T-helper 1 cell (primary cell): ENCODE measurements around the gene C19orf47.
"Not testable (repeated sequence)": the region's sequence is repeated elsewhere in the genome, so short reads cannot be mapped to it uniquely, and the experiment has no call there.

Source experiments
- DNase-seq, 5 donors: peaks; one replicate each; pipeline ENCODE4 v3.0.0-alpha.2; 2012 to 2020

C19orf47 gene

GRCh38 chr19:40344422-40344821 is 3.8 kb downstream of the C19orf47 start:
- DNase-seq = no peak

DNA sequence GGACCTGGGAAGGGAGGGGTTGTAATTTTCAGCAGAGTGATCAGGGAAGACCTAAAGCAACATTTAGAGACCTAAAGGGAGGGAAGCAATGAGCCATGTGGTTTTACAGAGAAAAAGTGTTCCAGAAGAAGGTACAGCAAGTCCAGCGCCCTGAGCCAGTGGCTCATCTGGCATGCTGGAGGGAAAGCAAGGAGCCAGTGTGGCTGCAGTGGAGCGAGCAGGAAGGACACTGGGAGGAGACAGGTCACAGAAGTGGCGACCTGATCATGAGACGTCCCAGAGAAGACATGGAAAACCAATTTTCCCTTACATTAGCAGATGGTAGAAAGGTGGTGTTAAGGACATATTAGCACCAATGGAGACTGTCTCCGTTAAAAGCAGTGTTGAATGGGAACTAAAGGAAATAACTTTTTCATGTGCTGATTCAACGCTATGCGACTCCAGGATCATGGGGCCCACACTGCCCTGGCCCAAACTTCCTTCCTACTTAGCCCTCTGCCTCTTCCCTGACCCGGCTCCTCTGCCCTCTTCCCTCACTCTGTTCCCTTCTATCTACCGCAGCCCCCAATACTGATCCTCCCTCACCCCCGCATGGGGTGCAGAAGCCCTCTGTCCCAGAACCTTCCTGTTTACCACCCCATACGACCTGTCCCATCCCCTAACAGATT is 5.4 kb downstream of the C19orf47 start:
- no peak for DNase-seq

GRCh38 chr19:40341601-40342482 is 6.4 kb downstream of the C19orf47 start:
- no peak for DNase-seq

GRCh38 chr19:40339018-40339728 is 9.0 kb downstream of the C19orf47 start:
- no peak for DNase-seq

GRCh38 chr19:40337594-40337993 is 10.6 kb downstream of the C19orf47 start:
- DNase-seq = no peak

DNA sequence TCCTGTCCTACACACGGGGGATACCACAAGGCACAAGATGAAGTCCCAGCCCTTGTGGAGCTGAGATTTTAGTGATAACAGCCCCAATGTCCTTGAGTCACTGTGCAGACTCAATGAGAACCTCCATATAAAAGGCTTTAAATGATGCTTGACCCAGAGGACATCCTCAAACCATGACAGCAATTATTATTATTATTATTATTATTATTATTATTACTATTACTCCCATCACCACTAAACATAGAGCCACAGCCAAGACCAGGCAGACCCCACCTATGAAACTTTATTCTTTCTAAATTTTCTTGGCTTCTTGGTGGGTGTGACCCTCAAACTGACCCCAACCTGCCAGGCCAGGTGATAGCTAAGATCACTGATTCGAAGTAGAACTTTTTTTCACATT is 11.1 kb downstream of the C19orf47 start:
- no peak for DNase-seq

DNA sequence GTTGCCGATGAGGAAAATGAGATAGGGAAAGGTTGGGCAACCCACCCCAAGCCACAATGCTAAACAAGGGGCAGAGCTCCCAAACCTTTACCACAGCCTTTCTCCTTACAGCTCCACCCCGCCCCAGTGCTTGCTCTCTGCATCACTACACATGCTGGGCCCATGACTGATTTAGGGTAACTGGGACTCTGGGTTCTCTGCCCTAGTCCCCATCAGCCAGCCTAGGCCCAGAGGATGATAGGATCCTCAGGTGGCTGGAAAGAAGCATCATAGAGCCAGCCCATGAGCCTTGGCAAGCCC is 11.6 kb downstream of the C19orf47 start:
- no peak for DNase-seq

- no peak for DNase-seq
Observed at GRCh38 chr19:40335855-40336600, 12.2 kb downstream of the C19orf47 start.

GRCh38 chr19:40335101-40335500 is 13.1 kb downstream of the C19orf47 start:
- DNase-seq = no peak

- DNase-seq = not testable (repeated sequence)
Observed at GRCh38 chr19:40333083-40333482, 15.1 kb downstream of the C19orf47 start.

GRCh38 chr19:40332669-40333068 is 15.5 kb downstream of the C19orf47 start:
- DNase-seq = no peak

DNA sequence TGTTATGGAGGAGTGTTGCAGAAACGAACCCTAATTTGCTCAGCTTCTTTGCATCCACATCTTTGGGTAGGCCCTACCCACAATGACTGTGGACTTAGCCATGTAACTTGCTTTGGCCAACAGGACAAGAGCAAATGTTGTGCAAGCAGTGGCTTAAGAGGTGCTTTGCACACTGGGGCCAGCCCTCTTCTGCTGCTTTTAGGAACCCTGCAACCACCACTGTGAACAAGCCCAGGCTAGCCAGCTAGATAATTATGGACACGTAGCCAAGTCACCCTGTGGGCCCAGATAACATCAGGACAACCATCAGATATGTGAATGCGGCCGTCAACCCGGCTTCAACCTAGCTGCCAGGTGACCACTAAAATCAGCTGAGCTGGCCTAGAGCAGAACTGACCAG is 17.1 kb downstream of the C19orf47 start:
- no peak for DNase-seq

GRCh38 chr19:40326201-40326600 is 22.0 kb downstream of the C19orf47 start:
- DNase-seq = no peak

DNA sequence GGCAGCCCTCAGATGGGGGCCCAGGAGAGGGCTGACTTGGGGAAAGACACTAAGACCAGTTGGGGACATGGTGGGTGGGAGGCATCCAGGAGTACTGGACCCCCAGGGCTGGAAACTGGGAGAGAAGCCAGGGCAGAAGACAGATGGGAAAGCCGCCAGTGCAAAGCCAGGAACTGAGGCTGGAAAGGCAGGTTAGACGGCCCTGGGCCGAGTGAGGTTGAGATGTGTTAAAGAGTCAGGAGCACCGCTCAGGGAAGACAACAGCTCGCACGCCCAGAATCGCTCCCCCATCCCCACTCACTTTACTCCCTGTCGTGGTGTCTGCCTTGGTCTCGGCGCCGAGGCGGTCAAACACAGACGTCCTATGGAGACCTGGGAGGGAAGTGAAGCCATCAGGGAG is 24.5 kb downstream of the C19orf47 start:
- DNase-seq = no peak

DNA sequence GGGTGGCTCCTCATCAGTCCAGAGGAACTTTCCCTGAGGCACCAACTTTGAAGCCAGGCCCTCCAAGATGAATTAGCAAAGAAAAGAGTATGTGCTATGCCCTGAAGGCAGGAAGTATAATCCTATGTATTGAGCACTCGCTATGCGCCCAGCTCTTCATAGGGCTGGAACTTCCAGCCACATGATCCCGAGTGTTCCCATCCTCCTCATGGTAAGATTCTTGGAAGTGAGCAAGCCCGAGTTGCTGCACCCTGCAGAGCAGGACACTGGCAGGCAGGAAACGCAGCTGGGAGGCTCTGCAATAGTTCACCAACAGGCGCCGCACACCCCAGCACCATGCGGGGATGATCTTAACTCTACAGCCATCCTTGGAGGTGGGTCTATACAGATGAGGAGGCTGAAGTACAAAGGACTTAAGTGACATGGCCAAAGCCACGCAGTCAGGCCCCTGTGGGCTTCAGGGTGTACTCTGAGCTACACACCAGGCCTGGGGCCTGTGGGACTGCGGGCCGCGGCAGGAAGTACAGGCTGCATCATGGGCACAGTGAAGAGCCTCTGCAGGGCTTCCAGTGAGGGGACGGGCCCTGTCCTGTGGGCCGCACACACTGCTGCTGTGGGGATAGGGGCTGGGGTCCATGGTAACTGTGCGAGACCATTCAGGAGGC is 25.1 kb downstream of the C19orf47 start:
- DNase-seq = no peak

- no peak for DNase-seq
Observed at GRCh38 chr19:40322271-40322610, 26.0 kb downstream of the C19orf47 start.

DNA sequence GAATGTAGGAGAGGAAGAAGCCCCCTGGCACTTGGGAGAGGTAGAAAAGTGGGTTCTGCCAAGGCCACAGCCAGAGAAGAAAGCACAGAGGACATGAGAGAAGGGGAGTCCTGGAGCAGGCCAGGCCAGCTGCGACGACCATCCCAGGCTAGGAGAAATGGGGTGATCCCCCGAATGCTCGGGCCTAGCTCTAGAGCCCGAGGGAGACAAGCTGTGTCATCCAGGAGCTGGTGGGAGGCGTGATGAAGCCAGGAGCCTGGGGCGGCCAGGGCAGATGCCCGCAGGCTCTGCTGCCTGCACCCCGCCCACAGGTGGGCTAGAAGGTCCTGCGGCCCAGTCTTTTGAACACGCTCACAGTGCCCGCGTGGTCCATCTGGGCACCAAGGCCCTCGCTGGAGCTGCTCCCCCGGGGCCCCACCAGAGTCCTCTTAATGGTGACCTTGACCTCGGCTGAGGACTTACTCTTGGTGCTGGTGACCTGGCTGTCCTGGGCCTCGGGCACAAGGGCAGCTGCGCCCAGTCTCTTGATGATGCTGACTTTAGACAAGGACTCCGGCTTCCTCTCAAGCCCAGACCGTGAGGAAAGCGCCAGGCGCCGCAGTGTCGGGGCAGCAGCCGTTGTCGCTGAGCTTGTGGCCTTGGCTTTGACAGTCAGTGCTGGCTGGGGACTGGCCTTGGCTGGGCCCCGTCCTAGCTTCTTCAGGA is 26.5 kb downstream of the C19orf47 start:
- no peak for DNase-seq

GRCh38 chr19:40321076-40321475 is 27.1 kb downstream of the C19orf47 start:
- DNase-seq = no peak

DNA sequence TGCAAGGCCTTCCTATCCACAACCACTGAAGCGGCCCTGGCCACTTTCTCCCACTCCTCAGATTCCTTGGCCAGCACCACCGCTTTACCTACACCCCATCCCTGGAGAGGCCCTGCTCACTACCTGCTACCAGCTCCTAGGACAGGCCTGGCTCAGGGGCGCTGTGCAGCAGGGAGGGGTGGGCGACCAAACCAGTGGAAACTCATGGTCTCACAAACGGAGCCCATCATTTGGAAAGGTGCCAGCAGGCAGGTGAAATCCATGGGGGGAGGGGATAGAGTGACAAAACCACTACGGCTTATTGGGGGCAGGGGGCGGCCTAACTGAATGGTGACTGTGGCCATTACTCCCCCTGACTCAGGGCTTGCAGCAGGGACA is 27.6 kb downstream of the C19orf47 start:
- no peak for DNase-seq

GRCh38 chr19:40317338-40317737 is 30.9 kb downstream of the C19orf47 start:
- DNase-seq = no peak

DNA sequence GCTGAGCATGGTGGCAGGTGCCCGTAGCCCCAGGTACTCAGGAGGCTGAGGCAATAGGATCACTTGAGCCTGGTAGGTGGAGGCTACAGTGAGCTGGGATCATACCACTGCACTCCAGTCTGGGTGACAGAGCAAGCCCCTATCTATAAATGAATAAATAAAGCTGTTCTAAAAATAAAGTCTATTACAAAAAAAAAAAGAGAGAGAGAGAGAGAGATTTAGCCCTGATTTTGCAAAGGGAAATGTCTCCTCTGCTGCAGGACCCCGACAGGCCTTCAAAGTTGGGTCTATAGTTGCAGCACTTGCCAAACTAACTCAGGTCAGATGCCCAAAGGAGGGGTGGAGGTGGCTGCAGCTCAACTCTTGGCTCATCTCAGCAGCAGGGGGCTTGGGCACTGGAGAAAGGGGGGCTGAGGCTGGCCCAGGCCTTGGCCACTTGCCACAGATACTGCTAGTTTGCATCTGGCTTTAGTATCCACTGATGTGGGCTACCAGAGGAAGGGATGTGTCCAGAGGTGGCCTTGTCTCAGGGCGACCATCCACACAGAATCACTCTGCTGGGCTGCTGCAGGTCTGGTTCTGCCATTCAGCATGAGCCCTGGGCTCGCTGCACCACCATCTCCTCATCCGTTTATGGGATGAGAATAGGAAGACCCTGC is 32.3 kb downstream of the C19orf47 start:
- no peak for DNase-seq
